Gastrocnemius medialis (tissue), 4 donors: ENCODE results near the gene MTG2.

ENCODE experiments used
- CTCF ChIP-seq, 5 experiments: fragments of 450-650 bp in 3 of 5; fragments of 200-600 bp in 2 of 5; sonication (generic) in 2 of 5; IDR thresholded peaks in 4 of 5; conservative IDR thresholded peaks in 1 of 5; 1 replicate in 4 of 5; 2 replicates in 1 of 5; pipeline ENCODE4 v1.5.1; 2016 to 2019; ENCODE audit warnings: antibody characterized with exemption in 5 of 5, mild to moderate bottlenecking in 3 of 5, moderate library complexity in 3 of 5
- POLR2A ChIP-seq, 2 donors: fragments of 450-650 bp; IDR thresholded peaks; one replicate each; pipeline ENCODE4 v1.6.1; 2017; ENCODE audit warnings: antibody characterized with exemption in 2 of 2, mild to moderate bottlenecking in 2 of 2, moderate library complexity in 2 of 2

GRCh38 chr20:62150310-62150575, 32.6 kb upstream of the MTG2 start:
- TF ChIP-seq CTCF (IDR thresholded peaks at IDR 0.05 in 4 of 5, conservative IDR thresholded peaks at IDR 0.05 in 1 of 5) = no peak
- TF ChIP-seq POLR2A (IDR thresholded peaks at IDR 0.05) = no peak
